A549 (cell line): ENCODE measurements around the gene EAF1. TPM values are rescaled to one million over a fixed set of nuclear protein-coding genes. Genes with fewer than 3 reads are reported as not detected.

Experiments
- ATAC-seq, 2 experiments: fragments of 200-7000 bp in 1 of 2; fragments of >200 bp in 1 of 2; cut with Nextera tagmentation in 1 of 2; cut with Tn5 transposase in 1 of 2; 3 replicates each; pipeline versions ENCODE4 v1.8.0 to v1.9.1; 2018 to 2020; ENCODE audit warnings: mild to moderate bottlenecking in 1 of 2, moderate library complexity in 1 of 2
- CTCF ChIA-PET: fragments of 300-600 bp; sonication (Branson Sonifier 250); formaldehyde crosslinking; extraction: SDS; loops from one replicate; lab custom pipeline; 2021; ENCODE audit warnings: antibody characterized with exemption, inconsistent platforms; lab: Yijun Ruan, JAX
- POLR2A ChIA-PET: fragments of 350-600 bp; formaldehyde crosslinking; extraction: SDS; loops from one replicate; lab custom pipeline; 2021; ENCODE audit warnings: antibody characterized with exemption, inconsistent platforms; lab: Yijun Ruan, JAX
- DNase-seq, 2 experiments: peaks; one replicate each; pipeline versions ENCODE4 v3.0.0 to v3.0.0-alpha.2; 2011 to 2016; ENCODE audit warnings: low read depth in 1 of 2, low spot score in 1 of 2
- FAIRE-seq: peaks from 2 replicates; lab custom pipeline; 2011; peaks lifted over from hg19 to GRCh38; lab: Jason Lieb, UNC
- H3K27ac ChIP-seq, 2 experiments: fragments of >200 bp; sonication (Bioruptor Twin); formaldehyde crosslinking; 3 replicates each; pipeline ENCODE4 v1.5.1; 2016 to 2017
- H3K4me1 ChIP-seq: fragments of >200 bp; sonication (Bioruptor Twin); formaldehyde crosslinking; 3 replicates; pipeline ENCODE4 v1.6.1; 2016
- H3K4me2 ChIP-seq: fragments of >200 bp; sonication (Bioruptor Twin); formaldehyde crosslinking; 3 replicates; pipeline ENCODE4 v1.6.1; 2016
- H3K4me3 ChIP-seq: fragments of >200 bp; sonication (Bioruptor Twin); formaldehyde crosslinking; 3 replicates; pipeline ENCODE4 v1.5.1; 2016
- H3K9me3 ChIP-seq: fragments of >200 bp; sonication (Bioruptor Twin); formaldehyde crosslinking; 3 replicates; pipeline ENCODE4 v1.6.1; 2016
- ELK1 ChIP-seq: fragments of 150-350 bp; IDR thresholded peaks from 2 replicates; pipeline ENCODE4 v1.6.1; 2014; ENCODE audit warnings: low read depth, mild to moderate bottlenecking, low read length
- FOSB ChIP-seq: fragments of 250-450 bp; sonication (Bioruptor Pico); IDR thresholded peaks from 2 replicates; pipeline ENCODE4 v1.5.0; 2020; ENCODE audit warnings: mild to moderate bottlenecking, moderate library complexity
- FOSL2 ChIP-seq, 2 experiments: fragments of 450-650 bp in 1 of 2; fragments of >200 bp in 1 of 2; sonication (Bioruptor Twin) in 1 of 2; formaldehyde crosslinking; IDR thresholded peaks; 2 replicates each; pipeline versions ENCODE4 v1.5.0 to v1.6.1; 2016 to 2020; ENCODE audit warnings: mild to moderate bottlenecking in 1 of 2, moderate library complexity in 1 of 2
- HES2 ChIP-seq: fragments of >200 bp; sonication (Bioruptor Twin); formaldehyde crosslinking; IDR thresholded peaks from 2 replicates; pipeline ENCODE4 v1.6.1; 2016
- HOXB13 ChIP-seq: fragments of 250-450 bp; sonication (Bioruptor Pico); IDR thresholded peaks from 2 replicates; pipeline ENCODE4 v1.5.0; 2020; ENCODE audit warnings: low read depth, mild to moderate bottlenecking, moderate library complexity
- KDM5A ChIP-seq: fragments of 200-600 bp; sonication (generic); IDR thresholded peaks from 2 replicates; pipeline ENCODE4 v1.6.1; 2016; ENCODE audit warnings: antibody characterized with exemption, mild to moderate bottlenecking
- MYC ChIP-seq: IDR thresholded peaks from 2 replicates; pipeline ENCODE4 v1.6.1; 2012; ENCODE audit warnings: mild to moderate bottlenecking, inconsistent platforms, low read length, improper control_type of control experiment, borderline replicate concordance
- NFE2L2 ChIP-seq: fragments of 150-350 bp; conservative IDR thresholded peaks from 2 replicates; pipeline ENCODE4 v1.6.1; 2014; ENCODE audit warnings: low read length
- NPAS2 ChIP-seq: fragments of 250-450 bp; sonication (Bioruptor Pico); IDR thresholded peaks from 2 replicates; pipeline ENCODE4 v1.8.0; 2022; ENCODE audit warnings: mild to moderate bottlenecking, moderate library complexity, borderline replicate concordance
- NR3C1 ChIP-seq: fragments of >200 bp; sonication (Bioruptor Twin); formaldehyde crosslinking; IDR thresholded peaks from 3 replicates; pipeline ENCODE4 v1.6.1; 2017
- RARB ChIP-seq: fragments of 250-450 bp; sonication (Bioruptor Pico); IDR thresholded peaks from 2 replicates; pipeline ENCODE4 v1.8.0; 2021; ENCODE audit warnings: mild to moderate bottlenecking, moderate library complexity
- SMC3 ChIP-seq: fragments of >200 bp; sonication (Bioruptor Twin); formaldehyde crosslinking; IDR thresholded peaks from 3 replicates; pipeline ENCODE4 v1.6.1; 2018; ENCODE audit warnings: inconsistent platforms
- TP53 ChIP-seq: fragments of 250-450 bp; sonication (Bioruptor Pico); IDR thresholded peaks from 2 replicates; pipeline ENCODE4 v1.5.0; 2021; ENCODE audit warnings: mild to moderate bottlenecking, moderate library complexity
- WGBS: methylation state at CpG from one replicate; pipeline ENCODE4 v1.1.6; 2017; ENCODE audit errors: missing lambda C conversion rate; 5-methylcytosine and 5-hydroxymethylcytosine counted together
- polyA plus RNA-seq, 4 experiments: library from polyadenylated mRNA; depleted of rRNA in 3 of 4; stranded (reverse); fragments of >200 nt; fragmentation: RNase III in 1 of 4; extraction: RNeasy Plus Mini Kit Qiagen cat#74134 plus additional on column Dnase treatment in 1 of 4; gene quantifications; 2 replicates in 3 of 4; 3 replicates in 1 of 4; pipeline ENCODE4 v1.2.3, GENCODE V29; 2011 to 2017
- TF ChIP-seq, protein P1 (sequence below): IDR thresholded peaks from 2 replicates; pipeline ENCODE4 v1.6.1; 2012
- TF ChIP-seq, protein P2 (sequence below): fragments of 200-600 bp; sonication (generic); IDR thresholded peaks from 2 replicates; pipeline ENCODE4 v1.6.1; 2016; ENCODE audit warnings: antibody characterized with exemption, mild to moderate bottlenecking, moderate library complexity

Gene EAF1
- polyA plus RNA-seq, 2 of the 4 experiments (the other 2 are of a cell fraction) = 13.9 to 20.7 TPM

GRCh38 chr3:15465876-15466585 lies 38.6 kb downstream of the EAF1 start (continued):
- TF ChIP-seq HES2 = no peak

GRCh38 chr3:15467227-15468181 lies 40.1 kb downstream of the EAF1 start:
- Histone ChIP-seq H3K4me3 (no peak overlapping the region), H3K9me3 (no peaks in the 10 kb centered on the region), H3K27ac (no peak overlapping the region), H3K4me1 (no peaks in the 10 kb centered on the region)
- WGBS = 65% methylated on average over 11 of the region's 11 CpGs
- ATAC-seq (no peak), DNase-seq (no peak), FAIRE-seq (no peak)
- TF ChIP-seq FOSB (CRISPR knock-in tag) = no peak
- TF ChIP-seq, all 56 proteins: peak for 0
- CTCF ChIA-PET = interaction anchor here (1.4 to 1.5 kb wide), 2 partner anchors 200 kb away, joined by 3 to 4 read pairs; no protein-coding TSS in a partner anchor
- POLR2A ChIA-PET = no interaction called here
- no peak overlapping the region for H3K4me2 ChIP-seq

DNA sequence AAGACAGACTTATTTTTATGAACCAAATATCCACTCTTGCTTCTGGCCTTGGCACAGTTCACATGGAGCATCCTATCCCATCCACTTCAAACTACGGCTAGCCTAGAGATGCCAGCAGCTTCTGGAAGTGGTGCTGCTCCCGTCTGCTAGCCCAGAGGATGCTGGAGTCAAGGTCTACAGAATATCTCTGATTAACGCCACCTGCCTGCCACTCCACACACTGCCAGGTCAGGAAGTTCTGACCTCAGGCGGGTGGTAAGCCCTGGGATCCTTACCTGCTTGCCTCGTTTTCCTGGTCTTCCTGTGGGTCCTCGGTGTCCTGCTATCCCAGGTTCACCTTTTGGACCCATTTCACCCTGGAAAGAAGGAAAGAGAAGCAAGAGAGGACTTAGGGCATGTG lies 42.9 kb downstream of the EAF1 start:
- ChIA-PET POLR2A (interaction anchor here (0.5 kb wide), 1 partner anchor 131 kb away, joined by 3 read pairs; the partner anchor contains the start of genes BTD and HACL1), CTCF (interaction anchor here (1.0 kb wide), 1 partner anchor 88 kb away, joined by 3 read pairs; no protein-coding TSS in a partner anchor)
- peak; percentile 21 for DNase-seq
- TF ChIP-seq FOSL2 (IDR thresholded peaks at IDR 0.05) = no peak
- TF ChIP-seq FOSL2 (CRISPR knock-in tag; IDR thresholded peaks at IDR 0.05) = no peak
- no peak for TF ChIP-seq RARB (CRISPR knock-in tag)
- TF ChIP-seq TP53 (CRISPR knock-in tag) = no peak
- no peak for TF ChIP-seq NFE2L2
- TF ChIP-seq SMC3 = no peak
- Histone ChIP-seq H3K4me2 (no peak overlapping the region), H3K4me3 (no peak overlapping the region), H3K9me3 (no peaks in the 10 kb centered on the region), H3K4me1 (no peaks in the 10 kb centered on the region), H3K27ac (no peak overlapping the region)
- peak; percentile 73 to 89 for ATAC-seq
- 45% methylated on average over 6 of the region's 6 CpGs for whole genome bisulfite sequencing
- no peak for FAIRE-seq

GRCh38 chr3:15470849-15471248 lies 43.5 kb downstream of the EAF1 start:
- ATAC-seq (no peak), FAIRE-seq (no peak), DNase-seq (no peak)
- 72% methylated on average over 2 of the region's 2 CpGs for WGBS
- Histone ChIP-seq H3K4me3 (no peak overlapping the region), H3K27ac (no peak overlapping the region), H3K4me2 (no peak overlapping the region), H3K9me3 (no peaks in the 10 kb centered on the region), H3K4me1 (no peaks in the 10 kb centered on the region)
- no peak for TF ChIP-seq NR3C1
- TF ChIP-seq, protein P1, sequence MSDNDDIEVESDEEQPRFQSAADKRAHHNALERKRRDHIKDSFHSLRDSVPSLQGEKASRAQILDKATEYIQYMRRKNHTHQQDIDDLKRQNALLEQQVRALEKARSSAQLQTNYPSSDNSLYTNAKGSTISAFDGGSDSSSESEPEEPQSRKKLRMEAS = no peak
- TF ChIP-seq HOXB13 (CRISPR knock-in tag) = no peak
- no peak for TF ChIP-seq ELK1
- TF ChIP-seq NPAS2 (CRISPR knock-in tag) = no peak
- no peak for TF ChIP-seq KDM5A
- no peak for TF ChIP-seq MYC
- TF ChIP-seq, protein P2, sequence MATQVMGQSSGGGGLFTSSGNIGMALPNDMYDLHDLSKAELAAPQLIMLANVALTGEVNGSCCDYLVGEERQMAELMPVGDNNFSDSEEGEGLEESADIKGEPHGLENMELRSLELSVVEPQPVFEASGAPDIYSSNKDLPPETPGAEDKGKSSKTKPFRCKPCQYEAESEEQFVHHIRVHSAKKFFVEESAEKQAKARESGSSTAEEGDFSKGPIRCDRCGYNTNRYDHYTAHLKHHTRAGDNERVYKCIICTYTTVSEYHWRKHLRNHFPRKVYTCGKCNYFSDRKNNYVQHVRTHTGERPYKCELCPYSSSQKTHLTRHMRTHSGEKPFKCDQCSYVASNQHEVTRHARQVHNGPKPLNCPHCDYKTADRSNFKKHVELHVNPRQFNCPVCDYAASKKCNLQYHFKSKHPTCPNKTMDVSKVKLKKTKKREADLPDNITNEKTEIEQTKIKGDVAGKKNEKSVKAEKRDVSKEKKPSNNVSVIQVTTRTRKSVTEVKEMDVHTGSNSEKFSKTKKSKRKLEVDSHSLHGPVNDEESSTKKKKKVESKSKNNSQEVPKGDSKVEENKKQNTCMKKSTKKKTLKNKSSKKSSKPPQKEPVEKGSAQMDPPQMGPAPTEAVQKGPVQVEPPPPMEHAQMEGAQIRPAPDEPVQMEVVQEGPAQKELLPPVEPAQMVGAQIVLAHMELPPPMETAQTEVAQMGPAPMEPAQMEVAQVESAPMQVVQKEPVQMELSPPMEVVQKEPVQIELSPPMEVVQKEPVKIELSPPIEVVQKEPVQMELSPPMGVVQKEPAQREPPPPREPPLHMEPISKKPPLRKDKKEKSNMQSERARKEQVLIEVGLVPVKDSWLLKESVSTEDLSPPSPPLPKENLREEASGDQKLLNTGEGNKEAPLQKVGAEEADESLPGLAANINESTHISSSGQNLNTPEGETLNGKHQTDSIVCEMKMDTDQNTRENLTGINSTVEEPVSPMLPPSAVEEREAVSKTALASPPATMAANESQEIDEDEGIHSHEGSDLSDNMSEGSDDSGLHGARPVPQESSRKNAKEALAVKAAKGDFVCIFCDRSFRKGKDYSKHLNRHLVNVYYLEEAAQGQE = no peak
- CTCF ChIA-PET = no interaction called here
- POLR2A ChIA-PET = no interaction called here
